Mononuclear cell (primary cell): Measurements from ENCODE around the gene RFFL. TPM values are rescaled to one million over a fixed set of nuclear protein-coding genes. Genes with fewer than 3 reads are reported as not detected.

Source experiments
- total RNA-seq: library from RNA; depleted of rRNA; stranded (reverse); fragments of >200 nt; gene quantifications from one replicate; pipeline ENCODE4 v1.2.3, GENCODE V29; 2012

RFFL gene
- total RNA-seq, 1 donor = 45.0 TPM

Other genes starting within 250 kb of the RFFL start
- gene CCT6B, start 102.2 kb downstream of the RFFL start, total RNA-seq = 2.8 TPM
- 26.7 TPM for gene ZNF830, start 102.2 kb downstream of the RFFL start, total RNA-seq
- gene LIG3, start 83.2 kb downstream of the RFFL start, total RNA-seq = 29.5 TPM
- 2.5 TPM for gene RAD51D, start 56.2 kb upstream of the RFFL start, total RNA-seq
- gene FNDC8, start 57.9 kb upstream of the RFFL start, total RNA-seq = not detected
- gene NLE1, start 78.6 kb upstream of the RFFL start, total RNA-seq = 8.3 TPM
- 0.94 TPM for gene UNC45B, start 84.1 kb upstream of the RFFL start, total RNA-seq
- gene SLC35G3, start 130.7 kb upstream of the RFFL start, total RNA-seq = not detected
- gene SLFN5, start 179.4 kb upstream of the RFFL start, total RNA-seq = 47.8 TPM